HEK293 (cell line): ENCODE results near the gene PPP1R9B.

Source experiments
- HOXC10 ChIP-seq: sonication (generic); formaldehyde crosslinking; IDR thresholded peaks from 2 replicates; pipeline ENCODE4 v1.8.1; 2023; ENCODE audit warnings: mild to moderate bottlenecking, missing genetic modification reagents
- IKZF3 ChIP-seq: fragments of 450-650 bp; IDR thresholded peaks from 2 replicates; pipeline ENCODE4 v1.5.0; 2018; ENCODE audit warnings: missing biosample characterization, mild to moderate bottlenecking, missing genetic modification characterization, moderate library complexity
- RBAK ChIP-seq: fragments of 450-650 bp; formaldehyde crosslinking; IDR thresholded peaks from 2 replicates; pipeline ENCODE4 v1.5.1; 2016; ENCODE audit warnings: missing biosample characterization, missing genetic modification characterization
- SCRT2 ChIP-seq: fragments of 450-650 bp; formaldehyde crosslinking; IDR thresholded peaks from 2 replicates; pipeline ENCODE4 v1.5.1; 2016; ENCODE audit warnings: missing biosample characterization, missing genetic modification characterization
- SP2 ChIP-seq: fragments of 450-650 bp; formaldehyde crosslinking; IDR thresholded peaks from 2 replicates; pipeline ENCODE4 v1.5.1; 2016; ENCODE audit warnings: missing biosample characterization, missing genetic modification characterization
- TRIM28 ChIP-seq: IDR thresholded peaks from 2 replicates; pipeline ENCODE4 v1.6.1; 2011; ENCODE audit warnings: low read length, control low read depth, borderline replicate concordance
- YY1 ChIP-seq: fragments of 450-650 bp; formaldehyde crosslinking; IDR thresholded peaks from 2 replicates; pipeline ENCODE4 v1.5.1; 2018; ENCODE audit warnings: missing biosample characterization, missing genetic modification characterization
- ZBTB17 ChIP-seq: fragments of 450-650 bp; formaldehyde crosslinking; IDR thresholded peaks from 2 replicates; pipeline ENCODE4 v1.5.1; 2016; ENCODE audit warnings: missing biosample characterization, missing genetic modification characterization
- ZBTB8A ChIP-seq: fragments of 450-650 bp; formaldehyde crosslinking; IDR thresholded peaks from 2 replicates; pipeline ENCODE4 v1.5.1; 2016; ENCODE audit warnings: missing biosample characterization, missing genetic modification characterization
- ZFP37 ChIP-seq: fragments of 450-650 bp; formaldehyde crosslinking; IDR thresholded peaks from 2 replicates; pipeline ENCODE4 v1.5.1; 2016; ENCODE audit warnings: missing biosample characterization, missing genetic modification characterization
- ZNF121 ChIP-seq: fragments of 450-650 bp; formaldehyde crosslinking; IDR thresholded peaks from 2 replicates; pipeline ENCODE4 v1.5.1; 2016; ENCODE audit warnings: missing biosample characterization, missing genetic modification characterization
- ZNF140 ChIP-seq: fragments of 450-650 bp; formaldehyde crosslinking; IDR thresholded peaks from 2 replicates; pipeline ENCODE4 v1.5.1; 2016; ENCODE audit warnings: missing biosample characterization, missing genetic modification characterization
- ZNF155 ChIP-seq: fragments of 450-650 bp; formaldehyde crosslinking; IDR thresholded peaks from 2 replicates; pipeline ENCODE4 v1.5.1; 2016; ENCODE audit warnings: missing biosample characterization, missing genetic modification characterization
- ZNF302 ChIP-seq: fragments of 450-650 bp; formaldehyde crosslinking; IDR thresholded peaks from 2 replicates; pipeline ENCODE4 v1.5.1; 2016; ENCODE audit warnings: missing biosample characterization, missing genetic modification characterization, low read depth
- ZNF37A ChIP-seq: fragments of 450-650 bp; IDR thresholded peaks from 2 replicates; pipeline ENCODE4 v1.5.1; 2018; ENCODE audit warnings: missing biosample characterization, missing genetic modification characterization
- ZNF416 ChIP-seq: fragments of 450-650 bp; formaldehyde crosslinking; IDR thresholded peaks from 2 replicates; pipeline ENCODE4 v1.5.1; 2016; ENCODE audit warnings: missing biosample characterization, missing genetic modification characterization
- ZNF548 ChIP-seq: fragments of 450-650 bp; formaldehyde crosslinking; IDR thresholded peaks from 2 replicates; pipeline ENCODE4 v1.5.1; 2016; ENCODE audit warnings: missing biosample characterization, missing genetic modification characterization
- ZNF560 ChIP-seq: fragments of 450-650 bp; formaldehyde crosslinking; IDR thresholded peaks from 2 replicates; pipeline ENCODE4 v1.5.1; 2017; ENCODE audit warnings: missing biosample characterization, missing genetic modification characterization, borderline replicate concordance
- ZNF624 ChIP-seq: fragments of 450-650 bp; formaldehyde crosslinking; IDR thresholded peaks from 2 replicates; pipeline ENCODE4 v1.5.1; 2017; ENCODE audit warnings: missing biosample characterization, missing genetic modification characterization
- ZNF629 ChIP-seq: fragments of 450-650 bp; formaldehyde crosslinking; IDR thresholded peaks from 2 replicates; pipeline ENCODE4 v1.5.1; 2017; ENCODE audit warnings: missing biosample characterization, missing genetic modification characterization
- ZNF660 ChIP-seq: fragments of 450-650 bp; IDR thresholded peaks from 2 replicates; pipeline ENCODE4 v1.5.1; 2018; ENCODE audit warnings: missing biosample characterization, mild to moderate bottlenecking, missing genetic modification characterization
- ZNF768 ChIP-seq: fragments of 450-650 bp; formaldehyde crosslinking; IDR thresholded peaks from 2 replicates; pipeline ENCODE4 v1.5.1; 2018; ENCODE audit warnings: missing biosample characterization, mild to moderate bottlenecking, missing genetic modification characterization
- ZNF785 ChIP-seq: fragments of 450-650 bp; formaldehyde crosslinking; IDR thresholded peaks from 2 replicates; pipeline ENCODE4 v1.5.1; 2016; ENCODE audit warnings: missing biosample characterization, missing genetic modification characterization
- ZSCAN23 ChIP-seq: fragments of 450-650 bp; formaldehyde crosslinking; IDR thresholded peaks from 2 replicates; pipeline ENCODE4 v1.5.1; 2016; ENCODE audit warnings: missing biosample characterization, missing genetic modification characterization
- TF ChIP-seq, protein P1 (sequence below): fragments of 450-650 bp; formaldehyde crosslinking; optimal IDR thresholded peaks from 2 replicates; pipeline ENCODE3; 2016; ENCODE audit warnings: missing biosample characterization, mild to moderate bottlenecking, missing genetic modification characterization
- TF ChIP-seq, protein P2 (sequence below): fragments of 450-650 bp; formaldehyde crosslinking; IDR thresholded peaks from 2 replicates; pipeline ENCODE4 v1.5.1; 2016; ENCODE audit warnings: missing biosample characterization, missing genetic modification characterization
- TF ChIP-seq, protein P3 (sequence below): fragments of 450-650 bp; formaldehyde crosslinking; IDR thresholded peaks from 2 replicates; pipeline ENCODE4 v1.5.1; 2016; ENCODE audit warnings: missing biosample characterization, missing genetic modification characterization, borderline replicate concordance

The PPP1R9B gene

DNA sequence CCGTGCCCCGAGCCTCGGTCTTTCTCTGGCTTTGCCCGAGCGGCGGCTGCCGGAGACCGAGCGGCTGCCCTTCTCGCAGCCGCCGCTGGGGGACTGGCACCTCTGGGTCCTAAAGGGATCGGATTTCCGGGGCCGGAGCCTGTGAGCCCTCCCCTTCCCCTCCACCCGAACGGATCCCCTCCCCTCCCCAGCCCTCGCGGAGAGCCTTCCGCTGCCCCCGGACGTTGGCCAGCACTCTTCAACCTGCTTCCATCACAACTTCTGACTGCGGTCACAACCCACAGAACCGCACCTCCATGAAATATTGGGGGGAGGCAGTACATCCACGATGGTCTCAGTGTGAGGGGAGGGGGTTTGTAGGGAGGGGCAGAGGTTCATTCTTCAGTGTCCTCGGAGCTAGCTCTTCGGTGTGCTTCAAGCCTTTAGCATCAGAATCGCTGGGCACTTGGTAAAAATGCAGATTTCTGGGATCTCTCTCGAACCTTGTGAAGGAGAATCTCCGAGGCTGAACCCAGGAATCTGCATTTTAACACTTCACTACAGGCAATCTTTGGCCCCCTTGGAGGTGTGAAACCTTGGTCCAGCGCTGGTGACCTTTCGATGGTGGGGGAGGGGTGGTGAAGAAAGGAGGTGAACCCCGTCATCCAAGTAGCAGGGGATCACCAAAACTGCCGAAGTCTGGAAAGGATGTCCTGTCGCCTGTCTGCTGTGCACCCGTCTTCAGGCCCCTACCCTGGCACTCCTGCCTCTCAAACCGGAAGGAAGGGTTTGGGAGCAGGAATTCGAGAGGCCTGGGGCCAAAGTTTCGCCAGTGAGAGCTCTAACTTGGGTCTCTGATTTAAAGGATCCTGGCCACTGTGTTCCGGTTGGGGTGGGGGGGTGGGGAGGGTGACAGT lies 812 bp upstream of the PPP1R9B start (continued):
- TF ChIP-seq, protein P1, sequence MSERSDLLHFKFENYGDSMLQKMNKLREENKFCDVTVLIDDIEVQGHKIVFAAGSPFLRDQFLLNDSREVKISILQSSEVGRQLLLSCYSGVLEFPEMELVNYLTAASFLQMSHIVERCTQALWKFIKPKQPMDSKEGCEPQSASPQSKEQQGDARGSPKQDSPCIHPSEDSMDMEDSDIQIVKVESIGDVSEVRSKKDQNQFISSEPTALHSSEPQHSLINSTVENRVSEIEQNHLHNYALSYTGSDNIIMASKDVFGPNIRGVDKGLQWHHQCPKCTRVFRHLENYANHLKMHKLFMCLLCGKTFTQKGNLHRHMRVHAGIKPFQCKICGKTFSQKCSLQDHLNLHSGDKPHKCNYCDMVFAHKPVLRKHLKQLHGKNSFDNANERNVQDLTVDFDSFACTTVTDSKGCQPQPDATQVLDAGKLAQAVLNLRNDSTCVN (tag by site-specific recombination) = no peak
- TF ChIP-seq ZNF548 (tag by site-specific recombination) (no peak), ZNF785 (tag by site-specific recombination) (no peak), ZNF629 (tag by site-specific recombination) (peak; percentile 85), ZFP37 (tag by site-specific recombination) (peak; percentile 32; the same call in 1 of the 2 replicates), ZNF302 (tag by site-specific recombination) (no peak), ZNF416 (tag by site-specific recombination) (no peak), ZNF140 (tag by site-specific recombination) (no peak), RBAK (tag by site-specific recombination) (no peak), ZBTB17 (peak; percentile 58), ZNF121 (tag by site-specific recombination) (no peak), ZNF560 (tag by site-specific recombination) (no peak), ZNF155 (tag by site-specific recombination) (no peak), YY1 (no peak), TRIM28 (peak; percentile 6; the same call in 1 of the 2 replicates), ZSCAN23 (tag by site-specific recombination) (no peak), SP2 (tag by site-specific recombination) (peak; percentile 81), ZNF37A (tag by site-specific recombination) (no peak), IKZF3 (tag by site-specific recombination) (peak; percentile 23), SCRT2 (tag by site-specific recombination) (no peak), HOXC10 (CRISPR knock-in tag) (no peak), ZBTB8A (tag by site-specific recombination) (0 out of 2 replicates have a peak, but pooled peaks have one; percentile 10), ZNF768 (tag by site-specific recombination) (no peak), ZNF624 (tag by site-specific recombination) (no peak), ZNF660 (tag by site-specific recombination) (peak; percentile 38; the same call in 1 of the 2 replicates)
- TF ChIP-seq, protein P2, sequence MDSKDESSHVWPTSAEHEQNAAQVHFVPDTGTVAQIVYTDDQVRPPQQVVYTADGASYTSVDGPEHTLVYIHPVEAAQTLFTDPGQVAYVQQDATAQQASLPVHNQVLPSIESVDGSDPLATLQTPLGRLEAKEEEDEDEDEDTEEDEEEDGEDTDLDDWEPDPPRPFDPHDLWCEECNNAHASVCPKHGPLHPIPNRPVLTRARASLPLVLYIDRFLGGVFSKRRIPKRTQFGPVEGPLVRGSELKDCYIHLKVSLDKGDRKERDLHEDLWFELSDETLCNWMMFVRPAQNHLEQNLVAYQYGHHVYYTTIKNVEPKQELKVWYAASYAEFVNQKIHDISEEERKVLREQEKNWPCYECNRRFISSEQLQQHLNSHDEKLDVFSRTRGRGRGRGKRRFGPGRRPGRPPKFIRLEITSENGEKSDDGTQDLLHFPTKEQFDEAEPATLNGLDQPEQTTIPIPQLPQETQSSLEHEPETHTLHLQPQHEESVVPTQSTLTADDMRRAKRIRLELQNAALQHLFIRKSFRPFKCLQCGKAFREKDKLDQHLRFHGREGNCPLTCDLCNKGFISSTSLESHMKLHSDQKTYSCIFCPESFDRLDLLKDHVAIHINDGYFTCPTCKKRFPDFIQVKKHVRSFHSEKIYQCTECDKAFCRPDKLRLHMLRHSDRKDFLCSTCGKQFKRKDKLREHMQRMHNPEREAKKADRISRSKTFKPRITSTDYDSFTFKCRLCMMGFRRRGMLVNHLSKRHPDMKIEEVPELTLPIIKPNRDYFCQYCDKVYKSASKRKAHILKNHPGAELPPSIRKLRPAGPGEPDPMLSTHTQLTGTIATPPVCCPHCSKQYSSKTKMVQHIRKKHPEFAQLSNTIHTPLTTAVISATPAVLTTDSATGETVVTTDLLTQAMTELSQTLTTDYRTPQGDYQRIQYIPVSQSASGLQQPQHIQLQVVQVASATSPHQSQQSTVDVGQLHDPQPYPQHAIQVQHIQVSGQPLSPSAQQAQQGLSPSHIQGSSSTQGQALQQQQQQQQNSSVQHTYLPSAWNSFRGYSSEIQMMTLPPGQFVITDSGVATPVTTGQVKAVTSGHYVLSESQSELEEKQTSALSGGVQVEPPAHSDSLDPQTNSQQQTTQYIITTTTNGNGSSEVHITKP (tag by site-specific recombination) = peak; percentile 57; the same call in 1 of the 2 replicates
- TF ChIP-seq, protein P3, sequence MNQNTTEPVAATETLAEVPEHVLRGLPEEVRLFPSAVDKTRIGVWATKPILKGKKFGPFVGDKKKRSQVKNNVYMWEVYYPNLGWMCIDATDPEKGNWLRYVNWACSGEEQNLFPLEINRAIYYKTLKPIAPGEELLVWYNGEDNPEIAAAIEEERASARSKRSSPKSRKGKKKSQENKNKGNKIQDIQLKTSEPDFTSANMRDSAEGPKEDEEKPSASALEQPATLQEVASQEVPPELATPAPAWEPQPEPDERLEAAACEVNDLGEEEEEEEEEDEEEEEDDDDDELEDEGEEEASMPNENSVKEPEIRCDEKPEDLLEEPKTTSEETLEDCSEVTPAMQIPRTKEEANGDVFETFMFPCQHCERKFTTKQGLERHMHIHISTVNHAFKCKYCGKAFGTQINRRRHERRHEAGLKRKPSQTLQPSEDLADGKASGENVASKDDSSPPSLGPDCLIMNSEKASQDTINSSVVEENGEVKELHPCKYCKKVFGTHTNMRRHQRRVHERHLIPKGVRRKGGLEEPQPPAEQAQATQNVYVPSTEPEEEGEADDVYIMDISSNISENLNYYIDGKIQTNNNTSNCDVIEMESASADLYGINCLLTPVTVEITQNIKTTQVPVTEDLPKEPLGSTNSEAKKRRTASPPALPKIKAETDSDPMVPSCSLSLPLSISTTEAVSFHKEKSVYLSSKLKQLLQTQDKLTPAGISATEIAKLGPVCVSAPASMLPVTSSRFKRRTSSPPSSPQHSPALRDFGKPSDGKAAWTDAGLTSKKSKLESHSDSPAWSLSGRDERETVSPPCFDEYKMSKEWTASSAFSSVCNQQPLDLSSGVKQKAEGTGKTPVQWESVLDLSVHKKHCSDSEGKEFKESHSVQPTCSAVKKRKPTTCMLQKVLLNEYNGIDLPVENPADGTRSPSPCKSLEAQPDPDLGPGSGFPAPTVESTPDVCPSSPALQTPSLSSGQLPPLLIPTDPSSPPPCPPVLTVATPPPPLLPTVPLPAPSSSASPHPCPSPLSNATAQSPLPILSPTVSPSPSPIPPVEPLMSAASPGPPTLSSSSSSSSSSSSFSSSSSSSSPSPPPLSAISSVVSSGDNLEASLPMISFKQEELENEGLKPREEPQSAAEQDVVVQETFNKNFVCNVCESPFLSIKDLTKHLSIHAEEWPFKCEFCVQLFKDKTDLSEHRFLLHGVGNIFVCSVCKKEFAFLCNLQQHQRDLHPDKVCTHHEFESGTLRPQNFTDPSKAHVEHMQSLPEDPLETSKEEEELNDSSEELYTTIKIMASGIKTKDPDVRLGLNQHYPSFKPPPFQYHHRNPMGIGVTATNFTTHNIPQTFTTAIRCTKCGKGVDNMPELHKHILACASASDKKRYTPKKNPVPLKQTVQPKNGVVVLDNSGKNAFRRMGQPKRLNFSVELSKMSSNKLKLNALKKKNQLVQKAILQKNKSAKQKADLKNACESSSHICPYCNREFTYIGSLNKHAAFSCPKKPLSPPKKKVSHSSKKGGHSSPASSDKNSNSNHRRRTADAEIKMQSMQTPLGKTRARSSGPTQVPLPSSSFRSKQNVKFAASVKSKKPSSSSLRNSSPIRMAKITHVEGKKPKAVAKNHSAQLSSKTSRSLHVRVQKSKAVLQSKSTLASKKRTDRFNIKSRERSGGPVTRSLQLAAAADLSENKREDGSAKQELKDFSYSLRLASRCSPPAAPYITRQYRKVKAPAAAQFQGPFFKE (tag by site-specific recombination) = 0 out of 2 replicates have a peak, but pooled peaks have one; percentile 54
